NCI-H146 treated with DMSO at 0.1 percent for 48 hours (cell line): ENCODE results near the gene PLD1.
A peak's percentile ranks its signal among the peaks of the same experiment; 100 is the strongest.

Experiments
- DNase-seq: peaks from one replicate; lab custom pipeline; 2025; ENCODE audit not compliant: unreplicated experiment; lab: John Stamatoyannopoulos, UW

Gene PLD1

DNA sequence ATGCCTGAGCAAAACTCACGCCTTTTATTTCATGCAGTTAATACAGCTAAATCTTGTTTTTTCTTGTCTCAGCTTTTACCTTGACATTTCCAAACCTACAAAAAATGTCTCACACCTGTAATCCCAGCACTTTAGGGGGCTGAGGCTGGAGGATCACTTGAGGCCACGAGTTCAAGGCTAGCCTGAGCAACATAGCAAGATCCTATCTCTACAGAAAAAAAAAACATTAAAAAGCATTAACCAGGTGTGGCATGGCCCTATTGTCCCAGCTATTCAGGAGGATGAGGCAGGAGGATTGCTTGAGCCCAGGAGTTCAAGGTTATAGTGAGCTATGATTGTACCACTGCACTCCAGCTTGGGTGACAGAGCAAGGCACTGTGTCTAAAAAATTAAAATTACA, 29.0 kb upstream of the PLD1 start:
- DNase-seq = no peak

DNA sequence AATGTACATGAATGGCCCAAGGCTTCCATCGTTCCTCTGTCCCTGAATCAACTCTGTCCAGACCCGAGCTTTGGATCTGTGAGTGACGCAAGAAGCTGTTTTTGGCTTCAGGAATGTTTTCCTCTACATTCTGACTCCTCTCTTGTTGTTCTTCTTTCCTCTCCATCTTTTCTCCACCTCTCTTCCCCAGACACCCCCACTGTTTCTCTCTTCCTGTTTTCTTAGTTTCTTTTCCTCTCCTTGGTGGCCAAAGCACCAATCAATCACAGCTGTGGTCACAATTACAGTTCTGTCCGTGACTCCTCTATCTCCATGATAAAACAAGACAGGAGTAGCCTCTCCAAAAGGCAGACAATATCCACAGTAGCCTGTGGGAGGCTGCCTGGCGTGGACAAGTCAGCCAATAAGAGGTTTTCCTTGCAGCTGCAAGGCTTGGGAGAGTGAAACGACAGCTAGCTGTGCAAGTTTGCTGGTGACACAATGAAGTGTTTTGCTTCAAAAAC, 28.0 kb upstream of the PLD1 start:
- DNase-seq = no peak

DNA sequence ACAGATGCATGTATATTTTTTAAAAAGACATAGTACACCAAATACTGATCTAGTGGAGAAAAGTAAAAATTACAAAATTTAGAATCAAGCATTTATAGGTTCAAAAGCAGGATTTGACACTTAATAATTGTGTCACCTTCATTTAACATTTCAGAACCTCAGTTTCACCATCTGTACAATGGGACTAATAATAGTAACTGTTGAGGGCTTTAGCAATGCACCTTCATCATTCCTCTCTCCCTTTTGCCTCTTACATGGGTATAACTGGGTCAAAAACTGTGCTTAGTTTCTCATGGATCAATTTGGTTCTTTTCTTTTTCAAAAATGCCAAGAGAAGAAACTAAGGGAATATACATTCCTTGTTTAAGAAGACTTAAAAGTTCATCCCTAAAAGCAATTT, 27.4 kb upstream of the PLD1 start:
- DNase-seq = no peak

DNA sequence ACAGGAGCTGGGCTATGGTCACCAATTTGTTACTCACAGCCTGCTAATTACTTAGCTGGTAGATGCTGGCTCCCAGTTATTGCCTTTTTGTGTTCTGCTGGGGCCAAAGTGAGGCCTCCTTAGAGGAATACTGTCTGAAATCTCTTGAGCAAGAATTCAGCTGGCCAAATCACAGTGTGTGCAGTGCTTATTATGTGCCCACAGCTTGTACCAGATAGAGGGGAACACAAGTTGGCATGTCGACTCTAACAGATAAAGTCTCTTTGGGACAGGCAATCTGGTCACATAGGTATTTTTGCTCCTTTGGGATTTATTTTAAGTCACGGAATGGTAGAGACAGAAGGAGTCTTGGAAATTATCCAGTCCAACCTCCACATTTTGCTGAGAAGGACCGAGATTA, 26.6 kb upstream of the PLD1 start:
- DNase-seq = no peak

DNA sequence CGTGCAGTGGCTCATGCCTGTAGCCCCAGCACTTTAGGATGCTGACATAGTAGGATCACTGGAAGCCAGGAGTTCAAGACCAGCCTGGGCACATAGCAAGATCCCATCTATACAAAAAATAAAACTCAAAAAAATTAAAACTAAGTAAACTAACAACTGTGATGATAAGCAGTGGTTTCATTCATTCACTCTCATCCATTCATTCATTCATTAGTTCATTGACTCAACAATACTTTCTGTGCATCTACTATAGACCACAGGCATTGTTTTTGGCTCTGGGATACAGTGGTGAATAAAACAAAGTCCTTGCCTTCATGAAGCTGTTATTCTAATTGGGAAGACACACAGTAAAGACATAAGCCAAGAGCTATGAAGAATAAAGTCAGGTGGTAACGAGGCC, 25.3 kb upstream of the PLD1 start:
- DNase-seq = no peak

DNA sequence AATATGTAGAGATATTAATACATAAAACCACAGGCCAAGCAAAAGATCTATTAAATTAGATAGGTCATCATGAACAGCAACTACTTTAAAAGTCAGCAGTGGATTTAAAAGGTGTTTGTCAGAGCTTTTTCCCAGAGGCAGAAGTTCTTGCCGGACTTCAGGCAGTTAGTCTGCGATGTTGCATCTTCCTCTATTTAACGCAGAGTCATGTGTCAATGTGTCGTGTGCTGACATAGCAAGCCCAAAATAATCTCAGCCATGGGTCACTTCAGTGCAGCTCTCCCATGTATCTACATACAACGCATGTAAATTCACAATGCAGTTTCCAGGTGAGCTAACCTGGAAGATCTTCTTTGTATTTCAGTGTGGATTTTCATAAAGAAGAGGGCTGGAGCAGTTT, 24.8 kb upstream of the PLD1 start:
- DNase-seq = no peak

DNA sequence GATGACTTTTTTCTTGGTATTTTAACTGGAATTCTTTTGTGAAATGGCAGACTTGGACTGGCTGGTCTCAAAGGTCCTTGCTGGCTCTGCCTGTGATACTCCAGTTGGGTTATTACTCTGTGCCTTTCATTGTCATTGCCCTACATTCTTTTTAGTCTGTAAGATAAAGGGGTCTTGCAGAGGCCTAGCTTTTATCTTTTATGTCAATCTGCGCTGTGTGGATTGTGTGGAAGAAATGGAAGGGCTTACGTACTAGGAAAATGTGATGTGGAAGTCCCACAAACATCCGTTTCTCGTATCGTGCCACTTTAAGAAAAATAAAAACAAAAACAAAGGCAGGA, 24.1 kb upstream of the PLD1 start:
- no peak for DNase-seq

DNA sequence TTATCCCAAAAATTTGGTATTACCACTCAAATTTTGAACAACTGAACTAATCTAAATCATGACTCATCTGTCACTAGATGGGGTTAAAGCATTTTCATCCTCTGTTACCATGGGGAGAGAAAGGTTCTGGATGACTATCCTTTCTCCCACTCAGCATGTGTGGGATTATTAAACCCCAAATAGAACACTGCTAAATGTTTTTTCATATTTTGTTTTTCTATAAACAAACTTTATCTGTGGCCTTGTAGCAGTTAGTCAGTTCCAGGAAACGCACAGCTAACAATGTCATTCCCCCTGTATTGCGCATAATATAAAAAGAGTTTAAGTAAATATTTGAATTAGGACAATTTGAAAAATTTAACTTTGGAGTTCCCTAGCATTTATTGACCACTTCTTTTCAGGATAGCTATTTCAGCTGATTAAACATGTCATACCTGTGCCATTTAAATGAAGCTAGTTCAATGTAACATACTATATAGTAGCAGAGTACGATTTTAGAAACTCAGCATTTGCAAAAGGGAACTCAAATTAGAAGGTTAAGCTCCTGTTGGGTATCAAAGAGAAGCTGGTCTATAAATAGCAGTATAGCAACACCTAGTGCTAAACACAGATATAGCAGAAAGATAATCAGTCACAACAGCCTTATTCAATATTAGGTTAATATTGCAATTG, 23.6 kb upstream of the PLD1 start:
- DNase-seq = peak; percentile 51

DNA sequence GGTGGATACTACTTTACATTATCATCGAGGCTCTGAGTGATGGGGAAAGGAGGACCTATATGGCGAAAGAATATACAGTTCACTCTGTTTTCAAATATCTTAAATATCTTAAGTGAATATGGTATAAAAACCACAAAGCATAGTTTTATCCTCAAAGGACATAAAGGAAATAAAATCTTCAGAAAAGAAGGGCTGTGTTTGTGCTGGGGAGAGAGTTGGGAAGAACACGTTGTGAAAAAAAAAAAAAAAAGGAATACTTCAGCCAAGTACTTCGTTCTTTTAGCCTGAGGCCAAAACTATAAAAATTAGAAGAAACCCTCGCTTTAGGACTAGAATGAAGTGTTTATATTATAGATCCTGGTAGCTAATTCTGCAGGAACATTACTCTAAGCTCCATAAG, 22.7 kb upstream of the PLD1 start:
- DNase-seq = no peak

DNA sequence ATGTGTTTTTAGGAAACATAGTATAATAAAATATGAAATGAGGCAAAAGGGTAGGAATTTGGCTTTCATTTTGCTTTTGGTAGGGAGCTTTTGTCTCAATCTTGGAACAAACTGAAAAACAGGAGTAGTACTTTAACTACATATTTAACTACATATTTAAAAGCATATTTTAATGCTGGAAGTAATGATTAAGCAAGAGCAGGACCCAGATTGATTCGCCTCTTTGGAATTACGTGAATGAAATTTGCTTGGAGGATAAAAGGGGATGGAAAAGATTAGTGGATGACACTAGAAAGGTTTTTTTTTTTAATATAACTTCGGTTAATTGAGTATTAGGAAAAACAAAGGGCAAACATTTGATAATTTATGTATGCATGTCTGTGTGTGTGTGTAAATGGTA, 21.7 kb upstream of the PLD1 start:
- DNase-seq = no peak

DNA sequence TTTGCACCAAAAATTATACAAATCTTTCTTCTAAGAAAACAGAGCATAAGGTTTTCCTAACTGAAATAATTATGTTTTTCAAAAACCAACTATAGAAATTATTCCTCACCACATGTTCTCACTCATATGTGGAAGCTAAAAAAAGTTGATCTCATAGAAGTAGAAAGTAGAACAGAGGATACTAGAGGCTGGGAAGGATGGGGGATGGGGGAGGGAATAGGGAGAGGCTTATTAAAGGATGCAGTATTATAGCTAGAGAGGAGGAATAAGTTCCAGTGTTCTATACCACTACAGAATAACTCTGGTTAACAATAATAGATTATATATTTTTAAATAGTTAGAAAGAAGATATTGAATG, 20.2 kb upstream of the PLD1 start:
- DNase-seq = no peak

DNA sequence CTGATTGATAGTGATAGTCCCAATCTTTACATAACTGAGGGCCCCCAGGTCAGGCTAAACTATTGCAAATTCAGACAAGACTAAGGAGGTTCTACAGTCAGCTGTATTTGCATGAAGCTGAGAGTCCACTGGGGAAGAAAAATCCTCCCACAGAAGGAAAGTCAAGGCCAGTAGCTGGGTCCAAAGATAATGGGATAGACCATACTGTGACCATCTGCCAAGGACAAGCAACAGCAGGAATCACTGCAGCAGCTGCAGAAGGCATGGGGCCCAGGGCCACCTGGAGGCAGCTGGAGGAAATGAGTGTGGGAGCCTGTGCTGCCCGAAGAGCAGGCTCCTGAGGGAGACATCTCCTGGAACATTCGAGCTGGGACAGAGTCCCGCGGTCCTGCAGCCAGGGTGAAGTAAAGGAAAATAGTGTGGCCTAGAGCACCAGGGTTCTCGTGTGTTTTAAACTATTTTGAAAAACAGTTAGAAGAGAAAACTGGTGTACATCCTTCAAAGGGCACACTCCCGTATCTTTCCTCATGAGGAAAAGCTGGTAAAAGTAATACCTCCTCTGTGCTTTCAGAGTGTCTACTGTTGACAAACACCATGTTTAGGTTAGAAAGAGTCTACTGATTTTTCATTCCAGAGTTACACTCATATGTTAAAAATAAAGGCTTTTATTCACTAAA, 19.7 kb upstream of the PLD1 start:
- peak; percentile 73 for DNase-seq

DNA sequence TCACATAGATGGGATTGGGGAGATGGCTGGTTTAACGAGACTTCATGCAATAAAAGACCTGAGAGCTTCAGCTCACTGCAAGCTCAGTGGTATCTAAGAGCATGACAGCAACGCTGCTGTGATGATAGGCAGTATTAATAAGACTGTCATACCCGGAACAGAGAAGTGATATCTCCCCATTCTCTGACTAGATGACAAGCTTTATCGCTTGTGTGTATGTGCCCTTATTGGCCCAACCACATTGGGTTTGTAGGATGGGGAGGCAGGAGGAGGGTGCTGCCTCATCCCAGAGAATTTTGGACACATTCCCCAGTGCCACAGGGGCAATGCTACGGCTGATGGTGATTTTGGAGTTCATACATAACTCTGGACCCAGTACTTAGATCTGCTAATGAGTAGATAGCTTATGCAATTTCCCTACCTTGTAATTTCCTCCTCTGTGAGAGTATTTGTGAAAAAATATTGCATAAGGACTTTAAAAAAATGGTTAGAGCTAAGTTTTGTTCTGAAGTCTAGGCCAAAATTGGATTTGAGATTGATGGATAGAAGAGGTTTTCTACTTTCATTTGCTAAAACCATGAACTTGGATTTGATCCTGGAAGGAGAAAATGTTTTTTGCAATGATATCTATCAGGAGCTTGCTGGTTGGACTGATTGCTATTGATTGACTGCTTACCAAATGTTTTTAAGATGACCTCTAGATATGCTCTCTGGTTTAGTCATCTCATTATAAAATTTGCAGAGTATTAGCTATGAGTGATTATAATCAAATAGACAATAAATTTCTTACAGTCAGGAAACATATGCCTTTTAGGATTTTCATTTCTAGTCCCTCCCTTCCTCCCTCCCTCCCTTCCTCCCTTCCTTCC, 18.9 kb upstream of the PLD1 start:
- no peak for DNase-seq

DNA sequence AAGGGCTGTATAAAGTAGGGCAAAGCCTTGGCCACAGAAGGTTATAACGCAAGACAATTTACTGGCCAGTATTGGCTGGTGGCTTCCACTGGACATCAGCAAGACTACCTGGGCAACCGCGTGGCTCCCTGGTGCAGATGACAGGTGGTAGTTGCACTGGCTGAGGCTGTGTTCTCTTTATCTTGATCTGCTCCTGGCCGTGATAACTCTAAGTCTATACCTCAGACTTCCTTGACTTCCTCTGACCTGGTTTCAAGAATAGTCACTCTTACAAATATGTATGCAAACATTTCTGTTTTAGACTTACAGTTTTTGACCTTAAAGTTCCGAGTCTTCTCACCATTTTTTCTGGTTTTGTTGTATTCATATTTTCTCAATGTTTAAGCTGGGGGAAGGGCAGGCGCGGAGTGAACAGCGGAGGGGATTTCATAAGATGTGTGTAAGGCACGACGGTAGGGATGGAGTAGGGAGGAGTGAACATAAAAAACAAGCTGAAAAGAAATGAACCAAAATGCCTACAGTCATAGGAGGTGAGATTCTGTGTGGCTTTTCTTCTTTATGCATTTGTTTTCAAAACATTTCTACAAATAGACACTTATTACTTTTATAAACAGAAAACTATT, 17.7 kb upstream of the PLD1 start:
- no peak for DNase-seq

DNA sequence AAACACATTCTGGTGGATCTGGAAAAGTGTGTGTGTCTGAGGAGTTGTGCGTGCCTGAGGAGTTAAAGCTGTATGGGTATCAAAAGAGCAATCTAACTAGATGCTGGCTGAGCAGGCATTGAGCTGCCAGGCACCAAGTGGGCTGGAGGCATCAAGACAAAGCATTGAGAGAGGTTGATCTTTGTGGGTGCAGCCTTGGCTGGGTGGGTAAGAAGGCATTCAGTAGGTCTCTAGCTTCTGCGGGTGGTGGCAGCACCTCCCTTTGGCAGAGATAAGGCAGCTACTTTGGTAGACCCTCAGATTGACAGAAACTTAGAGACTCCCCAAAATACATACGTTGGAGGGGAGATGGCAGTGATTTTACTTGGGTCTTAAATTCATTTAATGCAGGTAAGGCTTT, 17.1 kb upstream of the PLD1 start:
- no peak for DNase-seq

DNA sequence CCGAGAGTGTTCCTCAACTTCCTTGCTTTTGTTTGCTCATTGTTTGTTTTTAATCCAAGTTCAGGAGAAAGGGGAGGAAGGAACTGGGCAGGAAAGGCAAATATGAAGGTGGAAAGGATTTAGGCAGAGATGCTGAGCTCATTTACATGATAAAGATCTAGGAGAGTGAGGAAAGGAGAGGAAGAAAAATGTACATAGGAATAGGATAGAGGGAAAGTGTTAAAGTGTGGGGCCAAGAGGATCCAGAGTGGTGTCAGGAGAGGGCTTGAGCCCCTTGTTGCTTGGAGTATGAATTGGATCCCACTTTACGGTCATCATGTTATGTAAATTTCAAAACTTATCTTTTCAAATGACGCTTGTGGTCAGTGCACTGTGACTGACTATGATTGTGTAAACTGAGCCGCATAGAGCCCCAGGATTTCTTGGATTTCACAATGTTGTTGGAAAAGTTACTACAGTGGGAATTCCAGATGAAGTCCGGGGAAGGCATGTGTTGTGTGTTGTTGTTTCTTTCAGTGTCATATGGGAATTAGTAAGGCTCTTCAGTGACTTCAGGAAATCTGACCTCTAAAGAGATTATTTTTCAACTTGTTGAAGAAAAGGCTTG, 15.0 kb upstream of the PLD1 start:
- no peak for DNase-seq

DNA sequence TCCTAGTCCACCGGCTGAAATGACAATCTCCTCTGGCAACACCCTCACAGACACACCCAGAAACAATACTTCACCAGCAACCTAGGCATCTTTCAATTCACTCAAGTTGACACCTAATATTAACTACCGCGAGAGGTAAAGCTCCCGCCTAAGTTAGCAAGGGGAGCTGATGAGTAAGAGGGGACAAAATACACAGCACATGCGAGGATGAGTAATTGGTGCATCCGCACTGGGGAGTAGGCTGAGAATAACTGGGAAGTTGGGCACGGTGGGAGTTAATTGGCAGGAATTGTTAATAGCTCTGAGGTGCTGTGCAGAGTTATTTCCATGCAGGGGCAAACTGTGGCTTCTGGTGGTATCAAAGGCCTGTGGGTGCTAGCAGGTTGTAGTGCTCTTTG, 14.5 kb upstream of the PLD1 start:
- DNase-seq = no peak

DNA sequence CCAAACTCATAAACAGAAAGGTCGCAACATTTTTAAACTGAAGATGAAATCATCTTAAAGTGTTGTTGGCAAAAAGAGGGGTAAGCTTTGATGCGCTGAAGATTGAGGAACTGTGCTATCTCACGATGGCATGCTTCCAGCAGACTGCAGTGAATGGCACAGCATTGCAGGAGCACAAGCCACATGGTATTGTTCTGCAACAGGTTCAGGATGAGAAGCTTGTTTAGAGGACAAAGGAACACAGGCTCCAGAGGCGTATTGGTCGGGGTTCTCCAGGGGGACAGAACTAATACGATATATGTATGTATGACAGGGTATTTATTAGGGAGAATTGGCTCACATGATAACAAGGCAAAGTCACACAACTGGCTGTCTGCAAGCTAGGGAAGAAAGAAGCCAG, 13.8 kb upstream of the PLD1 start:
- no peak for DNase-seq

DNA sequence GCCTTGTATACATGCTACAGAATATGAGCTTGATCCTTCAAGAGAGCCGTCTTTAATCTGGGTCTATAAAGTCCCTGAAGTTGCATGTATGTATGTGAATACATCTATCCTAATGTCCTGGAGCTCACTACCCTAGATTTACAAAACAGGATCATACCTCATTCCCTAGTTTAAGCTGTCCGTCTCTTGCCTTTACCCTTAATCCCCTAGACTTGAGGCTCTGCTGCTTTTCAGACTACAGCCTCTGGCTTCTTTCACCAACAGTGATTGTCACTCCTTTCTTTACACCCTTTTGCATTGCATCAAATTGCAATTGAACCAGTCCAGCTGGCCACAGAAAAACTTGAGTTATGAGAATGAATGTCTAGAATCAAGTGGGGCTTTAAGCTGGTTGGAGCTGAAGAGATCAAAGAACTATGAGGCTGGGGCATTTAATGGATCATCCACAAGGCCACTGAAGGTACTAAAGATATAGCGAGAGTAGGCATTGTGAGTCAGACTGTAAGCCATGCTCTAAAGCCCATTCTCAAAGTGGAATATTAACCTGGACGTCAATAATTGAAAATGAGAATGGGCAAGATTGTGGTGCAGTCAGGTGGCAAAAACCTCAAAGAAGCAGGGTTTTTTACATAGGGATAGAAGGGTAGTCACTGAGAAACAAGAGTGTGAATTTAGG, 12.3 kb upstream of the PLD1 start:
- DNase-seq = no peak

DNA sequence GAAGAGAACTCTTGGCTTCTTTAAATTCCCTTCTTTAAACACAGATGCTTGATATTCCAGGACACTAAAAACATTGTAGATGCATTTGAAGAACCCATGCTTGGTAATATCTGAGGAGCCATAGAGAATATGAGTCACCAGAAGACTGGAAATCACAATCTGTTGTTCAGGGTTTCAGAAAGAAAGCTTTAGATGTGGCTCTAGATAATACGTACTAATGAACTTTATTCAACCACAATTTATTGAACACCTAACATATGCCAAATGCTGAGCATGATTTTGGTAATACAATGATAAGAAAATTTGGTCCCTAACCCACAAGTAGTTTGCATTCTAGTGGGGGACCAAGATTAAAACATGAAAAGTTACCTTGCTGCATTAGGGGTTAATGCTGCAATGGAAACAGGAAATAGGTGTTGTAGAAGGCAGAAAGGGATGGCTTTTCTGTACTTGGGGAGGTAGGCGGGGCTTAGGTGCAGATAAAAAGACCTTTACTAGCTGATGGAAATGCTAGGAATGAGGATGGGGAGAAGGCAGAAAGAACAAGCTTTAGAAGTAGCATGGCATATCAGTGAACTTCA, 11.6 kb upstream of the PLD1 start:
- no peak for DNase-seq
